CD14-positive monocyte (primary cell): Measurements from ENCODE around the gene FOXJ3. TPM values are rescaled to one million over a fixed set of nuclear protein-coding genes. Genes with fewer than 3 reads are reported as not detected.

Source experiments
- DNase-seq, 3 donors: peaks; one replicate each; pipeline ENCODE4 v3.0.0-alpha.2; 2011 to 2022
- H2AFZ ChIP-seq: 2 replicates; pipeline ENCODE4 v1.6.0; 2012; ENCODE audit warnings: mild to moderate bottlenecking, low read depth, low read length, inconsistent platforms; ENCODE audit not compliant: insufficient read depth, poor library complexity, severe bottlenecking
- H3K27ac ChIP-seq, 2 donors: 1 replicate in 1 of 2; 2 replicates in 1 of 2; pipeline ENCODE4 v1.5.1; 2012 to 2013; ENCODE audit warnings: low read length in 2 of 2, control low read depth in 1 of 2, inconsistent platforms in 1 of 2, low read depth in 1 of 2, mild to moderate bottlenecking in 1 of 2
- H3K27me3 ChIP-seq, 2 donors: one replicate each; pipeline versions ENCODE4 v1.6.0 to v1.6.1; 2011 to 2013; ENCODE audit warnings: low read length in 2 of 2; ENCODE audit not compliant: control insufficient read depth in 2 of 2, insufficient read depth in 2 of 2
- H3K36me3 ChIP-seq, 2 donors: replicated peaks in 1 of 2; 1 replicate in 1 of 2; 2 replicates in 1 of 2; pipeline versions ENCODE4 v1.5.1 to v1.6.1; 2012 to 2013; ENCODE audit warnings: low read length in 2 of 2, control low read depth in 1 of 2, inconsistent platforms in 1 of 2, mild to moderate bottlenecking in 1 of 2; ENCODE audit not compliant: insufficient read depth in 2 of 2, control insufficient read depth in 1 of 2
- H3K4me1 ChIP-seq, 2 donors: 1 replicate in 1 of 2; 2 replicates in 1 of 2; pipeline versions ENCODE4 v1.5.1 to v1.6.1; 2012 to 2013; ENCODE audit warnings: low read length in 2 of 2, control low read depth in 1 of 2, inconsistent platforms in 1 of 2, mild to moderate bottlenecking in 1 of 2, moderate library complexity in 1 of 2; ENCODE audit not compliant: insufficient read depth in 2 of 2, control insufficient read depth in 1 of 2
- H3K4me2 ChIP-seq: replicated peaks from 2 replicates; pipeline ENCODE3; 2012; ENCODE audit warnings: low read length, moderate library complexity, mild to moderate bottlenecking; ENCODE audit not compliant: poor library complexity, severe bottlenecking; ENCODE audit errors: extremely low read depth
- H3K4me3 ChIP-seq, 3 experiments: fragments of 200-600 bp in 1 of 3; sonication (generic) in 1 of 3; replicated peaks in 1 of 3; 1 replicate in 2 of 3; 2 replicates in 1 of 3; pipeline ENCODE4 v1.5.1; 2011 to 2013; ENCODE audit warnings: low read length in 3 of 3, mild to moderate bottlenecking in 3 of 3, control low read depth in 2 of 3, low read depth in 2 of 3, inconsistent platforms in 1 of 3, moderate library complexity in 1 of 3
- H3K79me2 ChIP-seq: 2 replicates; pipeline ENCODE4 v1.6.0; 2012; ENCODE audit warnings: mild to moderate bottlenecking, control low read depth, inconsistent platforms, low read length, moderate library complexity; ENCODE audit not compliant: insufficient read depth
- H3K9ac ChIP-seq: 2 replicates; pipeline ENCODE4 v1.6.0; 2017; ENCODE audit warnings: low read length, mild to moderate bottlenecking; ENCODE audit not compliant: insufficient read depth, poor library complexity, severe bottlenecking
- H3K9me3 ChIP-seq, 2 donors: replicated peaks in 1 of 2; 1 replicate in 1 of 2; 2 replicates in 1 of 2; pipeline versions ENCODE4 v1.5.1 to v1.6.1; 2012 to 2013; ENCODE audit warnings: low read length in 2 of 2, control low read depth in 1 of 2; ENCODE audit not compliant: control insufficient read depth in 1 of 2, insufficient read depth in 1 of 2
- H4K20me1 ChIP-seq: 2 replicates; pipeline ENCODE4 v1.6.0; 2012; ENCODE audit warnings: mild to moderate bottlenecking, low read length, control low read depth, moderate library complexity; ENCODE audit not compliant: insufficient read depth
- H3K27ac Mint-ChIP-seq, 7 donors: one replicate each; pipeline ENCODE4 v1.8.0; 2020; ENCODE audit warnings: mild to moderate bottlenecking in 7 of 7, mixed read lengths in 7 of 7, moderate library complexity in 6 of 7, inconsistent platforms in 2 of 7
- H3K27me3 Mint-ChIP-seq, 3 donors: one replicate each; pipeline ENCODE4 v1.8.0; 2021 to 2022; ENCODE audit warnings: low read depth in 3 of 3, mild to moderate bottlenecking in 3 of 3, mixed read lengths in 3 of 3, moderate library complexity in 3 of 3, inconsistent platforms in 1 of 3
- H3K36me3 Mint-ChIP-seq, 2 donors: one replicate each; pipeline ENCODE4 v1.8.0; 2020; ENCODE audit warnings: mixed read lengths in 2 of 2, inconsistent platforms in 1 of 2, mild to moderate bottlenecking in 1 of 2
- H3K4me1 Mint-ChIP-seq: one replicate; pipeline ENCODE4 v1.8.0; 2020; ENCODE audit warnings: mild to moderate bottlenecking, mixed read lengths
- H3K4me3 Mint-ChIP-seq, 2 donors: one replicate each; pipeline ENCODE4 v1.8.0; 2020; ENCODE audit warnings: mild to moderate bottlenecking in 2 of 2, mixed read lengths in 2 of 2, moderate library complexity in 1 of 2
- H3K9me3 Mint-ChIP-seq, 7 donors: one replicate each; pipeline ENCODE4 v1.8.0; 2020 to 2022; ENCODE audit warnings: mixed read lengths in 7 of 7, mild to moderate bottlenecking in 6 of 7, moderate library complexity in 6 of 7, inconsistent platforms in 2 of 7
- CTCF ChIP-seq: fragments of 200-600 bp; IDR thresholded peaks from one replicate; pipeline ENCODE4 v1.8.0; 2022; ENCODE audit warnings: antibody characterized with exemption, mild to moderate bottlenecking
- WGBS: methylation state at CpG from one replicate; pipeline ENCODE4 v1.1.5; 2013; ENCODE audit warnings: missing lambda C conversion rate; ENCODE audit not compliant: insufficient coverage; 5-methylcytosine and 5-hydroxymethylcytosine counted together
- intact Hi-C, 2 donors: fragments of 100-400 bp; cut with micrococcal nuclease; formaldehyde crosslinking; loops; one replicate each; pipeline versions ENCODE4 v1.15.0 to v1.15.1; 2023
- polyA plus RNA-seq, 3 donors: library from polyadenylated mRNA; depleted of rRNA in 1 of 3; unstranded in 2 of 3; stranded (reverse) in 1 of 3; fragments of 300-500 nt in 2 of 3; fragments of >200 nt in 1 of 3; fragmentation: Illumina TruSeq in 2 of 3; gene quantifications; 1 replicate in 2 of 3; 2 replicates in 1 of 3; pipeline ENCODE4 v1.2.3, GENCODE V29; 2012 to 2021

Gene FOXJ3
- polyA plus RNA-seq, 3 donors = 10.2 to 18.5 (median 18.4) TPM

- no peak overlapping the region for H3K4me2 ChIP-seq
- no peak for TF ChIP-seq CTCF
- no peak overlapping the region for H3K27ac ChIP-seq
- DNase-seq = no peak
- no peaks in the 10 kb centered on the region for H3K9me3 ChIP-seq
- peaks cover 10 to 26% of the 10 kb centered on the region in 2 donors for H3K36me3 Mint-ChIP-seq
- no peaks in the 10 kb centered on the region for H3K79me2 ChIP-seq
- H3K4me1 Mint-ChIP-seq = peaks cover 4% of the 10 kb centered on the region
- H3K36me3 ChIP-seq = peaks cover 6 to 11% of the 10 kb centered on the region in 2 donors
- H2AFZ ChIP-seq = no peak overlapping the region
- no peaks in the 10 kb centered on the region for H3K27me3 Mint-ChIP-seq
- peak overlapping the region in 2 of 7 donors; percentile 2 to 20 for H3K27ac Mint-ChIP-seq
- WGBS = 100% methylated on average over 2 of the region's 2 CpGs
- intact Hi-C loops = no loop called here
- H3K27me3 ChIP-seq = no peaks in the 10 kb centered on the region
- peaks cover 43% of the 10 kb centered on the region for H4K20me1 ChIP-seq
- H3K9me3 Mint-ChIP-seq = peaks cover 0 to 5% (median 0%) of the 10 kb centered on the region in 7 donors
- no peak overlapping the region for H3K9ac ChIP-seq
- no peaks in the 10 kb centered on the region for H3K4me1 ChIP-seq
- H3K4me3 ChIP-seq = no peak overlapping the region
- H3K4me3 Mint-ChIP-seq = no peak overlapping the region
These were observed 113.0 kb downstream of the FOXJ3 start for GRCh38 chr1:42221952-42222606.

- no peak overlapping the region for H3K4me3 ChIP-seq
- intact Hi-C loops = no loop called here
- peaks cover 4% of the 10 kb centered on the region for H3K4me1 Mint-ChIP-seq
These were observed 113.6 kb downstream of the FOXJ3 start for GRCh38 chr1:42221456-42221855.

More at GRCh38 chr1:42221456-42221855, 113.6 kb downstream of the FOXJ3 start:
- Histone ChIP-seq H3K27me3 (no peaks in the 10 kb centered on the region), H4K20me1 (peaks cover 43% of the 10 kb centered on the region), H2AFZ (no peak overlapping the region), H3K79me2 (no peaks in the 10 kb centered on the region), H3K4me1 (no peaks in the 10 kb centered on the region), H3K36me3 (peaks cover 3 to 11% of the 10 kb centered on the region in 2 donors), H3K9me3 (no peaks in the 10 kb centered on the region), H3K27ac (no peak overlapping the region), H3K4me2 (no peak overlapping the region), H3K9ac (no peak overlapping the region)
- Mint-ChIP-seq H3K9me3 (peaks cover 0 to 5% (median 0%) of the 10 kb centered on the region in 7 donors), H3K27ac (no peak overlapping the region), H3K36me3 (peaks cover 10 to 20% of the 10 kb centered on the region in 2 donors), H3K27me3 (no peaks in the 10 kb centered on the region), H3K4me3 (no peak overlapping the region)
- WGBS = no CpG with 5 or more reads among the region's 2 CpGs
- no peak for DNase-seq
- no peak for TF ChIP-seq CTCF
